GM19099 (cell line): ENCODE measurements around the gene PCDHGB6.
"Not testable (repeated sequence)": the region's sequence is repeated elsewhere in the genome, so short reads cannot be mapped to it uniquely, and the experiment has no call there.

Experiments used
- POLR2A ChIP-seq: IDR thresholded peaks from 3 replicates; pipeline ENCODE4 v1.6.1; 2011; ENCODE audit warnings: low read depth; ENCODE audit not compliant: insufficient read length; ENCODE audit errors: extremely low read depth

Gene PCDHGB6

DNA sequence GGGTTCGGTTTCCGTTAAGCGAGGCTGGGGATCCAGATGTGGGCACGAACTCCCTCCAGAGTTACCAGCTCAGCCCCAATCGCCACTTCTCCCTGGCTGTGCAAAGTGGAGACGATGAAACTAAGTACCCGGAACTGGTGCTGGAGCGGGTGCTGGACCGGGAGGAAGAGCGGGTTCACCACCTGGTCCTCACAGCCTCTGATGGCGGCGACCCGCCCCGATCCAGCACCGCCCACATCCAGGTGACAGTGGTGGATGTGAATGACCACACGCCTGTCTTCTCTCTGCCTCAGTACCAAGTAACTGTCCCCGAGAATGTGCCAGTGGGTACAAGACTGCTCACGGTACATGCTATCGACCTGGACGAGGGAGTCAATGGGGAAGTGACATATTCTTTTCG lies 24.5 kb upstream of the PCDHGB6 start:
- no peak for TF ChIP-seq POLR2A

- TF ChIP-seq POLR2A, result no peak
These were observed 23.2 kb upstream of the PCDHGB6 start for GRCh38 chr5:141384471-141385267.

GRCh38 chr5:141387557-141388311 lies 20.1 kb upstream of the PCDHGB6 start, which contains the start of gene PCDHGB4:
Gene PCDHGB4 (plus strand): TSS chr5:141387698. CDS start chr5:141387885, 187 bp downstream.
- TF ChIP-seq POLR2A, result not testable (repeated sequence)

DNA sequence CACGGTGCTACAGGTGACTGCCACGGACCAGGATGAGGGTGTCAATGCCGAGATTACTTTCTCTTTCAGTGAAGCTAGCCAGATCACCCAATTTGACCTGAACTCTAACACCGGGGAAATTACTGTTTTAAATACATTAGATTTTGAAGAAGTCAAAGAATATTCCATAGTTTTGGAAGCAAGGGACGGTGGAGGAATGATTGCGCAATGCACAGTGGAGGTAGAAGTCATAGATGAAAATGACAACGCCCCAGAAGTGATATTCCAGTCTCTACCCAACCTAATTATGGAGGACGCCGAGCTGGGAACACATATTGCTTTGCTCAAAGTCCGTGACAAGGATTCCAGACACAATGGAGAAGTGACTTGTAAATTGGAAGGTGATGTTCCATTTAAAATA lies 19.2 kb upstream of the PCDHGB6 start:
- TF ChIP-seq POLR2A, result no peak

GRCh38 chr5:141389153-141390042 lies 18.4 kb upstream of the PCDHGB6 start:
- TF ChIP-seq POLR2A, result no peak

DNA sequence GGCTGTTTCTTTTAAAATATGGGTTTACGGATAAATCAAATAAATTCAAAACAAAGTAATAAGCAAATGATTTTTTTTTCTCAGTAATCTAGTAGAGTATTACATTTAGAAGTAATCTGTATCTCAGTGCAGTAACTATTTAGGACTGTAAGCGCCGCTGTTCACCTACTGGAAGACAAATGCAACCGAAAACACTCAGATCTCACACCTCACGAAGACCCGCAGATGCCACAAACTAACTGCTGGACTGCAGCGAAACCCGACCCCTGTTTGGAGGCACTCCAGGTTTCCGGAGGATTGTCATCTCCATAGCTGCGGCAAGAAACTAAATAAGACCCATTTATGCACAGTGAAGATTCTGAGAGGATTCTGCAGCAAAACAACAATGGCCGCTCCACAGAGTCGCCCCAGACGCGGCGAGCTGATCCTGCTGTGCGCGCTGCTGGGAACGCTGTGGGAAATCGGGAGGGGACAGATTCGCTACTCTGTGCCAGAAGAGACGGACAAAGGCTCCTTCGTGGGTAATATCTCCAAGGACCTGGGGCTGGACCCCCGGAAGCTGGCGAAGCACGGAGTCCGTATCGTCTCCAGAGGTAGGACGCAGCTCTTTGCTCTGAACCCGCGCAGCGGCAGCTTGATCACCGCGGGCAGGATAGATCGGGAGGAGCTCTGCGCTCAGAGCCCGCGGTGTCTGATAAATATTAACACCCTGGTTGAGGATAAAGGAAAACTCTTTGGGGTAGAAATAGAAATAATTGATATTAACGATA lies 15.2 kb upstream of the PCDHGB6 start, which contains the start of gene PCDHGA8:
Gene PCDHGA8, plus strand, starts transcription at position 205 of the 770 bp plus-strand sequence. Its CDS starts 181 bp downstream, at position 386.
- no peak for TF ChIP-seq POLR2A

DNA sequence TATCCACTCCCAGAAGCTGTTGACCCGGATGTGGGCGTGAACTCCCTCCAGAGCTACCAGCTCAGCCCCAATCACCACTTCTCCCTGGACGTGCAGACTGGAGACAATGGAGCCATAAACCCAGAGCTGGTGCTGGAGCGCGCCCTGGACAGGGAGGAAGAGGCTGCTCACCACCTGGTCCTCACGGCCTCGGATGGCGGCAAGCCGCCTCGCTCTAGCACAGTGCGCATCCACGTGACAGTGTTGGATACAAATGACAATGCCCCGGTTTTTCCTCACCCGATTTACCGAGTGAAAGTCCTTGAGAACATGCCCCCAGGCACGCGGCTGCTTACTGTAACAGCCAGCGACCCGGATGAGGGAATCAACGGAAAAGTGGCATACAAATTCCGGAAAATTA lies 14.6 kb upstream of the PCDHGB6 start:
- no peak for TF ChIP-seq POLR2A

DNA sequence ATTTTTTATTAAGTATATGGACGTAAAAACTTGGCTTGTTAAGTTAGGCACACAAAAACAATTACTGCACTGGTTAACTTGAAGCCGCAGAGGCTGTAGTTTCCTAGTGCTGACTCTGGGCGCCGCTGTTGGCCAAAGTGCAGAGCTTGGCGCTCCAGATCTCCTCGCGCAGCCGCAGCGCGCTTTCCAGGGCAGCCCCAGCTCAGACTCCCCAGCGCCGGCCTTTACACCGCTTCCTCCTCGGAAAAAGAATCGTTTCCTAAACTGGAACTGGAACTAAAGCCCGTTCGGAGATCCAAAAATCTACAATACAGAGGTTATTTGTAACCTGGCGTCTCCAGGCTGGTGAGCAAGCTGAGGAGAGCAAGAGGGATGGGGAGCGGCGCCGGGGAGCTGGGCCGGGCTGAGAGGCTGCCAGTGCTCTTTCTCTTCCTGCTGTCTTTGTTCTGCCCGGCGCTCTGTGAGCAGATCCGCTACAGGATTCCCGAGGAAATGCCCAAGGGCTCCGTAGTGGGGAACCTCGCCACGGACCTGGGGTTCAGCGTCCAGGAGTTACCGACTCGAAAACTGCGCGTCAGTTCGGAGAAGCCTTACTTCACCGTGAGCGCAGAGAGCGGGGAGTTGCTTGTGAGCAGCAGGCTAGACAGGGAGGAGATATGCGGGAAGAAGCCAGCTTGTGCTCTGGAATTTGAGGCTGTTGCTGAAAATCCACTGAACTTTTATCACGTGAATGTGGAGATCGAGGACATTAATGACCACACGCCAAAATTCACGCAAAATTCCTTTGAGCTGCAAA lies 9.9 kb upstream of the PCDHGB6 start, which contains the start of gene PCDHGB5:
Gene PCDHGB5, plus strand, starts transcription at position 192 of the 796 bp plus-strand sequence. Its CDS starts 181 bp downstream, at position 373.
- TF ChIP-seq POLR2A, result not testable (repeated sequence)

DNA sequence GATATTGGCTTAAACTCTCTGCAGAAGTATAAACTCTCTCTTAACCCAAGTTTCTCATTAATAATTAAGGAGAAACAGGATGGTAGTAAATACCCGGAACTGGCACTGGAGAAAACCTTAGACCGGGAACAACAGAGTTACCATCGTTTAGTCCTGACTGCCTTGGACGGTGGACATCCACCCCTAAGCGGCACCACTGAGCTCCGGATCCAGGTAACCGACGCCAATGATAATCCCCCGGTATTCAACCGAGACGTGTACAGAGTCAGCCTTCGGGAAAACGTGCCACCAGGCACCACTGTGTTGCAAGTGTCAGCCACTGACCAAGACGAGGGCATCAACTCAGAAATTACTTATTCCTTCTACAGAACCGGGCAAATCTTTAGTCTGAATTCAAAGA lies 9.2 kb upstream of the PCDHGB6 start:
- TF ChIP-seq POLR2A, result no peak

- no peak for TF ChIP-seq POLR2A
These were observed 8.1 kb upstream of the PCDHGB6 start for GRCh38 chr5:141399555-141400258.

DNA sequence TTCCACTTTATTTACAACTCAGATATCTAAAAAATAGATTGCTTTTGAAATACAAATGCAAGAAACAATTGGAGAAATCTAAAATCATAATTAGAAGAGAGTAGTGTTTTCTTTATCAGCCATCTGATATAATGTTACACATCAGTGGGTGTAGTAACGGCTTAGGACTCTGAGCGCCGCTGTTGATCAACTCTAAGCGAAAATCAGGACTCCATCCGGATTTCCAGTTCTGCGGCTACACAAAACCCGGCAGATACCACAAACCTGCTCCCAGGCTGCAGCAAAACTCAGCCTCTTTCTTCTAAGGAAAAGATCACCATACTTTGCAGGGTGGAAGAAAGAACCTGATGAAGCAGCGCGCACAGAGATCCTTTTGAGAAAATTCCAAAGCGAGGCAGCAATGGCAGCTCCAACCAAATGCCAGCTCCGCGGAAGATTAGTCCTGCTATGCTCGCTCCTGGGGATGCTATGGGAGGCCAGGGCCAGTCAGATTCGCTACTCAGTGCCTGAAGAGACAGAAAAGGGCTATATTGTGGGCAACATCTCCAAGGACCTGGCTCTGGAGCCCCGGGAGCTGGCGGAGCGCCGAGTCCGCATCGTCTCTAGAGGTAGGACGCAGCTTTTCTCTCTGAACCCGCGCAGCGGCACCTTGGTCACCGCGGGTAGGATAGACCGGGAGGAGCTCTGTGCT lies 5.1 kb upstream of the PCDHGB6 start, which contains the start of gene PCDHGA9:
Gene PCDHGA9, plus strand, starts transcription at position 226 of the 691 bp plus-strand sequence. Its CDS starts 175 bp downstream, at position 401.
- no peak for TF ChIP-seq POLR2A

DNA sequence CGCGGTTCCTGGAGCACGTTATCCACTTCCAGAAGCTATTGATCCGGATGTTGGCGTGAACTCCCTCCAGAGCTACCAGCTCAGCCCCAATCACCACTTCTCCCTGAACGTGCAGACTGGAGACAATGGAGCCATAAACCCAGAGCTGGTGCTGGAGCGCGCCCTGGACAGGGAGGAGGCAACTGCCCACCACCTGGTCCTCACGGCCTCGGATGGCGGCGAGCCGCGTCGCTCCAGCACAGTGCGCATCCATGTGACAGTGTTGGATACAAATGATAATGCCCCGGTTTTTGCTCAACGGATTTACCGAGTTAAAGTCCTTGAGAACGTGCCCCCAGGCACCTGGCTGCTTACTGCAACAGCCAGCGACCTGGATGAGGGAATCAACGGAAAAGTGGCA lies 4.4 kb upstream of the PCDHGB6 start:
- no peak for TF ChIP-seq POLR2A

DNA sequence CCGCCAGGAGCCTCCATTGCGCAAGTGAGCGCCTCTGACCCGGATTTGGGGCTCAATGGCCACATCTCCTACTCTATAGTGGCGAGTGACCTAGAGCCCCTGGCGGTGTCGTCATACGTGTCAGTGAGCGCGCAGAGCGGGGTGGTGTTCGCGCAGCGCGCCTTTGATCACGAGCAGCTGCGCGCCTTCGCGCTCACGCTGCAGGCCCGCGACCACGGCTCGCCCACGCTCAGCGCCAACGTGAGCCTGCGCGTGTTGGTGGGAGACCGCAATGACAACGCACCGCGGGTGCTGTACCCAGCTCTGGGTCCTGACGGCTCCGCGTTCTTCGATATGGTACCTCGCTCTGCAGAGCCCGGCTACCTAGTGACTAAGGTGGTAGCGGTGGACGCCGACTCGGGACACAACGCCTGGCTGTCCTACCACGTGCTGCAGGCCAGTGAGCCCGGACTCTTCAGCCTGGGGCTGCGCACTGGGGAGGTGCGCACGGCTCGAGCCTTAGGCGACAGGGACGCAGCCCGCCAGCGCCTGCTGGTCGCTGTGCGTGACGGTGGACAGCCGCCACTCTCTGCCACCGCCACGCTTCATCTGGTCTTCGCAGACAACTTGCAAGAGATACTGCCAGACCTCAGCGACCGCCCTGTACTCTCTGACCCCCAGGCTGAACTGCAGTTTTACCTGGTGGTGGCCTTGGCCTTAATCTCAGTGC lies 1.9 kb downstream of the PCDHGB6 start:
- TF ChIP-seq POLR2A, result no peak
